T47D (cell line): ENCODE data around the gene ASTN2.

ENCODE experiments used
- DNase-seq, 2 experiments: peaks; one replicate each; pipeline versions ENCODE4 v3.0.0 to v3.0.0-alpha.2; 2011 to 2012; ENCODE audit warnings: low read depth in 1 of 2, low spot score in 1 of 2
- JUND ChIP-seq: IDR thresholded peaks from 2 replicates; pipeline ENCODE4 v1.6.1; 2012; ENCODE audit warnings: low read depth
- in situ Hi-C: cut with HindIII; loops from 2 replicates; pipeline ENCODE4 v1.10.0; 2016; ENCODE audit warnings: low sequenced_read_pairs, low pct_unique_long_range_greater_than_20kb

Gene ASTN2

GRCh38 chr9:117268847-117269446 lies 145.9 kb downstream of the ASTN2 start:
- in situ Hi-C loops: no loop called here
- peak in 1 of 2 experiments; percentile 9 for DNase-seq
- no peak for TF ChIP-seq JUND

DNA sequence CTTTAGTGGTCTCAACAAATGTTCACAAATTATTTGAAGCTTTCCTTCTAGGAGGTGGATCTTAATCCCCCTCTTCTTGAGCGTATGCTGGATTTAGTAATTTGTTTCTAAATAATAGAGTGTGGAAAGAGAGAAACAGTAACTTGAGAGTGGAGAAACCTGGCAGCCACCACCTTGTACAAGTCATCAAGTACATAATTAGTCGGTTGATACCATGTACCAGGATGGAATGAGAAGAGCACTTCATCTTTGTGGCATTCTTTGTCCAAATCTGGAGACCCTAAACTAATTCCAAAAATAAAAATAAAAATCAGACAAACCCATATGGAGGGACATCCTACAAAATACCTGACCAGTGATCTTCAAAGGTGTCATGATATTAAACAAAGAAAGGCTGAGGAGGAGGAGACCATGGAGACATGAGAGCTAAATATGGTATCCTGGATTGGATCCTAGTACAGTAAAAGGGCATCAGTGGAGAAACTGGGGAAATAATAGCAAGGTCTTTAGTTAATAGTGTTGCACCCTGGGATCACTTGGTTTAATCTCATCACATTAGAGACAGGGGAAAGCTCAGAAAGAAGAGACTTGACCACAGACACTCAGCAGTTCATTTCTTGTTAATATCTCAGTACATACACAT lies 147.9 kb downstream of the ASTN2 start:
- no peak for TF ChIP-seq JUND
- DNase-seq: no peak
- in situ Hi-C loops: no loop called here

DNA sequence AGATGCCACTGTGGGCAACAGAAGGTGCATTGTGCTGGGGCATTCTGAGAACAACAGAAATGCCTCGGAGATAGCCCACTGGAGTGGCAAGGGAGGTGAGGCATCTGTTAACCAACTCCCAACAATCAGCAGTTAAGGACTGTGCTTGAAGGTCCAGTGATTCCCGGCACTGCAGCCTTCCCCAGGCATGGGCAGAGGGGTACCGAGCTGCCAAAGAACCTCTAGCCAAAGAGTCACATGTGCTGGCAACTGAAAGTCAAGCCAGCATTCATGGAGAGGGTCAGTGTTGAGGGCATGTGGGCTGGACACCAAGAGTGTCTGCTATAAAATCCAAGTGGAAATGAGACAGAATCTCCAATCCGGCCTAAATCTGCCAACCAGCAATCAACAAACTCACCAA lies 149.6 kb downstream of the ASTN2 start:
- no peak for TF ChIP-seq JUND
- DNase-seq: no peak

DNA sequence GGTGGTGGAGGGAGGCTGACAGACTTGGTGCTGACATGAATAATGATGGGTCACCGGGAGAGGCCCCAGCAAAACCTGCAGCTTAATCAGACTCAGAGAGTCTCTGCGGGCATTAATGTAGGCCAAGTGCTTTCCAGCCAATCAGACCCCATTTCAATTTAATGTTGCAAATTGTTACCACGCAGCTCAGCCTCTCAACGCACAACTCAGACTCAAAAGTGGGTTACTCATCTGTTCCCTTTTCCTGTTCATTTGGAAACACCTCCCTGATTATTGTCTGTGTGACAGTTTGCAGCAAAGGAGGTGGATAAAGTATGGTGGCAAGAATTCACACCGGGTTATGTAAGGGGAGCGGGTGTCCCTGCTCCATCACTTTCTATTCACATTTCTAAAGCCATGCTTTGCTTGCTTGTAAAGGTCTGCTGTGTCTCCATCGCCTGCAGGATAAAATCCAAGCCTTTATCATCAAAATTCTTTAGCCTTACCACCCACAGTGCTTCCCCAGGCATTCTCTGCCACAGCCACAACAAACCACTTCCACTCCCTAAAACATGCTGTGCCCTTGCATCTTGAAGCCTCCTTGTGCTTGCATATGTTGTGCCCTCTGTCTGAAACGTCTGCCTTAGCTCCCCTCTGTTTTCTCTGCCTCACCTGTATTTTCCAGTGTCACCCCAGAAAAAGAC lies 156.5 kb downstream of the ASTN2 start:
- no peak for DNase-seq
- no peak for TF ChIP-seq JUND
- in situ Hi-C loops: no loop called here

More for the DNA sequence above, 149.6 kb downstream of the ASTN2 start:
- in situ Hi-C loops: no loop called here

- DNase-seq: no peak
- in situ Hi-C loops: no loop called here
- TF ChIP-seq JUND: no peak
Measured at GRCh38 chr9:117253261-117253660, 161.6 kb downstream of the ASTN2 start.

GRCh38 chr9:117250610-117251215 lies 164.1 kb downstream of the ASTN2 start:
- DNase-seq: no peak
- TF ChIP-seq JUND: no peak
- in situ Hi-C loops: no loop called here

DNA sequence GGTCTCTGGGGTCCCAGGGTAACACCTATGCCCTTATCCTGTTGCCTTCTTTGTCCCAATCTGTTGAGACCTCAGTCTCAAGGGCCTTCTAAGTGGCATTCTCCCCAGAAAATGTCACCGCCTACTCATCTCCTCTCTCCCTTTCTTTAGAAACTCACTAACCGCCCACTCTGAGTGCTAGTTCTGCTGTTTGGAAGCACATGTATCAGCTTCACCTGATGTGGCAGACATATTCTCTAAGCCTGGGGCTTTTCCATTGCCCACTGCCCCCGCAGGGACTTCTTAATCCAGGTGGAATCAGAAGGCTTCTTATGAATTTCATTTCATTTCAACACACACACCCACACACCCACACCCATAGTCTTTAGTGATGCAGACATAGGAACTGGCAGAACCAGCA lies 165.1 kb downstream of the ASTN2 start:
- in situ Hi-C loops: no loop called here
- no peak for DNase-seq
- TF ChIP-seq JUND: no peak

GRCh38 chr9:117247266-117247665 lies 167.6 kb downstream of the ASTN2 start:
- peak; percentile 64 to 67 for DNase-seq
- in situ Hi-C loops: no loop called here
- TF ChIP-seq JUND: no peak

- DNase-seq: no peak
- TF ChIP-seq JUND: no peak
- in situ Hi-C loops: no loop called here
Measured at GRCh38 chr9:117245175-117245829, 169.6 kb downstream of the ASTN2 start.

DNA sequence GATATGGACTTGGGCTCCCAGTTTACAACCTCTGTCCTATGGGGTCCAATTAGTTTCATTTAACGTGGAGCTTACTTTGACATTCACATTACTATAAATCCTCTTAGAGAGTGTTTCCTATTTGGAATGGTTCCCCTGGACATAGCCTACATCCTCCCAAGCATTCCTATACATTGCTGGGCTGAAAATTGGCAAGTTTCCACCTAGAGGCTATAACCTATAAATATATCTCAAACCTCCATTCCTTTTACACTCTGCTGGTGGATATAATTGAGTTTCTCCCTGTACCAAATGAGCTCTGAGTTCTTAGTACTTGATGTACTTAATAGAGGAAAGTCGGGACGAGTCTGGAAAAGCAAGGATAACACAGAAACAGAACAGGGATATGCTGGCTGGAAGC lies 172.8 kb downstream of the ASTN2 start:
- no peak for TF ChIP-seq JUND
- DNase-seq: no peak
- in situ Hi-C loops: no loop called here

DNA sequence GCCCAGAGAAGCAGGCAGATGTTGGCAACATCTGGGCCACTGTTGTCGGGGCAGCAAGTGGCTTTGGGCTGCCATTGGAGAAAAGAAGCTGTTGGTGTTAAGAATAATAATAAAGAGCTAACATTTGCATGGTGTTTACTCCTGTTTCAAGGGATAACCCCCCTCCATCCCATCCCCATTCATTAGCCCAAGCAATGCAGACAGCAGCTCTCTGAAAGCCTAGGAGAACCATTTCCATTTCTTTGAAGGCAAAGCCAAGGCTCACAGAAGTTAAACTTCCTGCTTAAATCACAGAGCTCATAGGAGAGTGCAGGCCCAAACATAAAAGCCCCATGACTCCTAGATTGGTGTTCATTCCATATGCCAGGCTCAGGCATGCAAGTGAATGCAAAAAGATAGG lies 175.4 kb downstream of the ASTN2 start:
- in situ Hi-C loops: no loop called here

DNA sequence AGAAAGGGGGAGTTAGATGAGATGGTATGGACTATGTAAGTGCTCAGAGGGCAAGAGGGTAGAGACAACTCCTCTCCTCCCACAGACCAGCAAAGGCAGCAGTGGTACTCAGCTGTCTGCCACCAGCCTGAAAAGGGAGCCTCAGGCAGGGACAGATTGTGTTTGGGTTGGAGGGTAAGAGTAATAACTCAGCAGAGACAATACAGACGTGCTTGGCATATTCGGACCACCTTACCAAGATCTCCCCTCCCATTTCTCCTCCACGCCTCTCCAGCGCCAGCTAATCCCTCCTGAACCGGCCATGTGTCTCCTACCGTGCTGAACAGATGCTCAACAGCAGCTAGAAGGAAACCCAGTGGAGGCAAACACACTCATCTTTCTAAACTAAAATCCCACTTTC lies 180.8 kb downstream of the ASTN2 start:
- no peak for DNase-seq
- in situ Hi-C loops: no loop called here

More for the DNA sequence above, 175.4 kb downstream of the ASTN2 start:
- no peak for DNase-seq
- TF ChIP-seq JUND: no peak

GRCh38 chr9:117233016-117233415 lies 181.8 kb downstream of the ASTN2 start:
- no peak for DNase-seq
- in situ Hi-C loops: no loop called here
- TF ChIP-seq JUND: no peak

More for the DNA sequence above, 180.8 kb downstream of the ASTN2 start:
- no peak for TF ChIP-seq JUND
